LNCAP (cell line): Measurements from ENCODE around the gene COA8.

Experiments
- TF ChIP-seq, protein P1 (sequence below): fragments of 450-650 bp; IDR thresholded peaks from 2 replicates; pipeline ENCODE4 v1.5.1; 2017; ENCODE audit warnings: mild to moderate bottlenecking

Gene COA8

DNA sequence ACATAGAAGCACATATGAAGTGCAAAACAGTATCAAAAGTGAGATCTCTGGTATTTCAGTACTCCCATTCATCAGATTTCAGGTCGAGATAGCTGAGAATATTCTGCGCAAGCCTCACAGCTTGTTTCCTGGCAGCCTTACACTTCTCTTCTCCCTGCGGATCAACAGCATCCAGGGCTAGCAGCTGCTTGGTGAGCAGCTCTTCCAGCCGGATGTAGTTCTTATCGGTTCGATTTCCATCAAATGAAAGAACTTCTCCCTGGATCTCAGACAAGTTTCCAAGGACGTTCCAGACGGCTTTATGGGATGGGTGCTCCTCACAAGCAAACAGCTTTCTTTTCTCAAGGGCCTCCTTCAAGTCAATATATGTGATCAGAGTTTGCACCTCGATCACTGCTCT lies 3.0 kb upstream of the COA8 start:
- TF ChIP-seq, protein P1, sequence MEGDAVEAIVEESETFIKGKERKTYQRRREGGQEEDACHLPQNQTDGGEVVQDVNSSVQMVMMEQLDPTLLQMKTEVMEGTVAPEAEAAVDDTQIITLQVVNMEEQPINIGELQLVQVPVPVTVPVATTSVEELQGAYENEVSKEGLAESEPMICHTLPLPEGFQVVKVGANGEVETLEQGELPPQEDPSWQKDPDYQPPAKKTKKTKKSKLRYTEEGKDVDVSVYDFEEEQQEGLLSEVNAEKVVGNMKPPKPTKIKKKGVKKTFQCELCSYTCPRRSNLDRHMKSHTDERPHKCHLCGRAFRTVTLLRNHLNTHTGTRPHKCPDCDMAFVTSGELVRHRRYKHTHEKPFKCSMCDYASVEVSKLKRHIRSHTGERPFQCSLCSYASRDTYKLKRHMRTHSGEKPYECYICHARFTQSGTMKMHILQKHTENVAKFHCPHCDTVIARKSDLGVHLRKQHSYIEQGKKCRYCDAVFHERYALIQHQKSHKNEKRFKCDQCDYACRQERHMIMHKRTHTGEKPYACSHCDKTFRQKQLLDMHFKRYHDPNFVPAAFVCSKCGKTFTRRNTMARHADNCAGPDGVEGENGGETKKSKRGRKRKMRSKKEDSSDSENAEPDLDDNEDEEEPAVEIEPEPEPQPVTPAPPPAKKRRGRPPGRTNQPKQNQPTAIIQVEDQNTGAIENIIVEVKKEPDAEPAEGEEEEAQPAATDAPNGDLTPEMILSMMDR = no peak

DNA sequence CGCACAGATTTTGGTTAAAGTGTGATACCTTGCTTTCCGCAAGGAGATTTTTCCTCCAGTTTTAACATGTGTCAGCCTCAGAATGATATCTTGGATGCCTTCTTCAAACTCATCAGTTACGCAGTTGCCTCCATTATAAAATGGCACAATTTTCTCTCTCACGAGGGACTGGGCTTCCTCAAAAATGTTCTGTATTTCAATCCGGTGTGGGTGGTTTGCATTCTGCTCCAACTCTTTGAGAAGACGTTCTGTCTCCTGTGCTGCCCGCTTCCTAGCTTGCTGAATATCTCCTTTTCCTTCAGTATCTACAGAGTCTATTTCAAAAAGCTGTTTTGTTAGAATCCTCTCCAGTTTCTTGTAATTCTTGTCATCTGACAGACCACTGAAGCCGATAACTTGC lies 2.1 kb upstream of the COA8 start:
- TF ChIP-seq, protein P1 = no peak

DNA sequence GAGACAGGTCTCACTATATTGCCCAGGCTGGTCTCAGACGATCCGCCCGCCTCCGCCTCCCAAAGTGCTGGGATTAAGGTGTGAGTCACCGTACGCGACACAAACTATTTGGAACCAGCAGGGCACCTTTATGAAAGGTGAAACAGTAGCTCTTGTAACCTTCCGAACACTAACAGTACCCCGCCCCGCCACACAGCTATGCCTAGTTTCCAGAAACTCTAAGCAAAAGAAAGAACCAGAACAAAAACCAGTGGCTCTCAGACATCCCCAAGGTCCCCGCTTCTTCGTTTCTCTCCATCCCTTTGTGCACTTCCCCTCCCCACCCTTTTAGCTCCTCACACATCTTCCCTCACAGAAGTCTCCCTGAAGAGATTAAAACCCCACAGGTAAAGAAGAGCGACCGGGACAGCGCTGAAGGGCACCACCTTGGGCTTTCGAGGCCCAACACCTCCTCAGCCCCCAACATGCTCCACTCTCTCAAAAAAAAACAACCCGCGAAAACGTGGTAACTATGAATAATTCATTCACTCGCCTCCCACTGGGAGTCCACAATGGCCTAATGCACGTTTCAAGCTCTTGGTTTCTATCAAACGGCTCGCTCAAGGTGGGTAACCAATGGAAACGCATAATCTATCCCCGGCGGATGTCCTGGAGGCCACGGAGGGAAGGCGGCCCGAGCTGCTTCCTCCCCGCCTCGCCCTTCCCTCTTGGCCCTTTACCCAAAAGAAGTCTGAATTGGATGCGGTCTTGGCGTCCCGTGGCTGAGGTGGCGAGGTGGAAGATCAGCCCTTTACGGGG lies 1.2 kb upstream of the COA8 start:
- TF ChIP-seq, protein P1 = no peak

DNA sequence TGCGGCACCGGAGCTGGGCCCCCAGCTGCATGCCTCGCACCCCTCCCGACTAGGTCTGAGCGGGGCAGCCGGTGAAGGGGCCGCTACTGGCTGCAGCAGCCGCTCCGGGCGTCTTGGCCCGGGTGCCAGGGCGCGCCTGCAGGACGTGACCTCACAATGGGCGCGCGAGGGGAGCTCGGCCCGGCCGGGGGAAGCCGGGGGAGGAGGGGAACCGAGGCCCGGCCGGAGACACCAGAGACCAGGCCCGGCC lies 656 bp upstream of the COA8 start:
- TF ChIP-seq, protein P1 = no peak

DNA sequence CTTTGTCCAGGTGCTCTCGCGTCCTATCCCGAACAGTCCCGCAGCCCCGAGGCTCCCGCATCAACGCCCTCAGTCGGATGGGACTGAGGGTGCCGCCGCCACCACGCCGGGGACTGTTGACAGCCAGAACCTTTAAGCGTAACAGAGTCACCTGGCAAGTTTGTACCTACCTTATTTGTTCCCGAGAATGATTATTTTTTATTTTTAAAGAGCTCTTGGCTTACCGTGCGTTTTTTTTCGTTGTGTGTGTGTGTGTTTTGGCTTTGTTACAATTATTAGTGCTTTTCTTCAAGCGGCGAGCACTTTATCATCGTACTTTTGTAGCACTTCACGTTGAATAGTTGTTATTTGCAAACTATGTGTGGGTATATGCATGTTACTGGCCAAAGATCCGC lies 463 bp downstream of the COA8 start:
- TF ChIP-seq, protein P1 = no peak

DNA sequence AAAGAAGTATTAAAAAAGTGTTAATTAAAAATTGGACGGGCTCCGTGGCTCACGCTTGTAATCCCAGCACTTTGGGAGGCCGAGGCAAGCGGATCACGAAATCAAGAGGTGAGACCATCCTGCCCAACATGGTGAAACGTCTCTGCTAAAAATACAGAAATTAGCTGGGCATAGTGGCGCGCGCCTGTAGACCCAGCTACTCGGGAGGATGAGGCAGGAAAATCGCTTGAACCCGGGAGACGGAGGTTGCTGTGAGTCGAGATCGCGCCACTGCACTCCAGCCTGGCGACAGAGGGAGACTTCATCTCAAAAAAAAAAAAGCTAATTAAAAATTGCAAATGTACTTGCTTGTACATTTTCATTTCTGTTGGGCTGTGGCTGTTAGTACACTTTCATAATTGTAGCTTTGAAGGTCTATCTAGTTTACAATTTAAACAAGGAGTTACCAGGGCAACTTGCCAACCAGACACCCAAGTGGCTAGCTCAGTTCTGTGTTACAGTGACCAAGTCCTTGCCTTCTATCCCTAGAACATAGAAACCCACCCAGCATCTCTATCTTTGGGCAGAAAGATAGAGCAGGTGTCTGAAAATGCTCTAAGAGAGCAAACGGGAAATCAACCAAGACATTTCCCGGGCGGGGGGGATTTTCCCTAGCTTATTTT lies 1.2 kb downstream of the COA8 start:
- TF ChIP-seq, protein P1 = no peak

DNA sequence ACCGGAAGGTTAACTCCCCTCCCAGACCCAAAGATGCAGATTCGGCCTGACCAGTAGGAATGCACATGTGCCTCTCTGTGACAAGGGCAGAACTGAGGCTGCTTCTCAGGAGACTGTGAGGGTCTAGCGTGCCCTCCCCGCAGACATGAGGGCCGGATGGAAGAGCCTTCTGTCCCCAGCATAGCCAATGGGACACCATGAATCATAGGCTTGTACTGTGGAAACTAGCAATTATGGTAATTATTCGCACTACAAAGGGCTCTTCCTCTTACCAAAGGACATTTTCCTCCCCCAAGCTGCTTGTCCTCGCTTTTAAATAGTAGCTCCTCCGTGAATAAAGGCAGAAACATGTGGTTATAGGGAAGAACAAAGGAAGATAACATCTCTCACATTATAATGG lies 6.2 kb downstream of the COA8 start:
- TF ChIP-seq, protein P1 = no peak
